Bronchial epithelial cell (primary cell): Measurements from ENCODE around the gene SMYD3. TPM values are rescaled to one million over a fixed set of nuclear protein-coding genes. Genes with fewer than 3 reads are reported as not detected.

Experiments used
- DNase-seq: peaks from one replicate; pipeline ENCODE4 v3.0.0-alpha.2; 2010; ENCODE audit warnings: low read depth
- FAIRE-seq: peaks from 2 replicates; lab custom pipeline; 2011; peaks lifted over from hg19 to GRCh38; lab: Jason Lieb, UNC
- H3K27me3 ChIP-seq: 2 replicates; pipeline ENCODE4 v1.5.1; 2011; ENCODE audit warnings: low read length; ENCODE audit not compliant: control insufficient read depth, insufficient read depth
- H3K36me3 ChIP-seq: 2 replicates; pipeline ENCODE4 v1.5.1; 2011; ENCODE audit warnings: low read length; ENCODE audit not compliant: control insufficient read depth, insufficient read depth
- H3K4me3 ChIP-seq: 2 replicates; pipeline ENCODE4 v1.5.1; 2011; ENCODE audit warnings: mild to moderate bottlenecking, low read depth, low read length, control low read depth
- CTCF ChIP-seq: IDR thresholded peaks from 2 replicates; pipeline ENCODE4 v1.5.1; 2011; ENCODE audit warnings: mild to moderate bottlenecking, moderate library complexity, low read length, control low read depth, inconsistent platforms; ENCODE audit not compliant: insufficient read depth, severe bottlenecking
- total RNA-seq: library from RNA; depleted of rRNA; stranded (reverse); fragments of >200 nt; gene quantifications from 2 replicates; pipeline ENCODE4 v1.2.1, GENCODE V29; 2014

SMYD3 gene
- total RNA-seq, 1 donor from 2014 or later: 17.4 TPM

- FAIRE-seq: no peak
- H3K36me3 ChIP-seq: no peaks in the 10 kb centered on the region
- no peak for TF ChIP-seq CTCF
Observed at GRCh38 chr1:246219508-246220030, 287.5 kb downstream of the SMYD3 start.

GRCh38 chr1:246218686-246219085 is 288.4 kb downstream of the SMYD3 start:
- DNase-seq (no peak), FAIRE-seq (no peak)
- no peaks in the 10 kb centered on the region for H3K36me3 ChIP-seq
- TF ChIP-seq CTCF: no peak
- H3K27me3 ChIP-seq: no peaks in the 10 kb centered on the region
- no peak overlapping the region for H3K4me3 ChIP-seq

More at GRCh38 chr1:246219508-246220030, 287.5 kb downstream of the SMYD3 start:
- Histone ChIP-seq H3K4me3 (no peak overlapping the region), H3K27me3 (no peaks in the 10 kb centered on the region)
- DNase-seq: peak; percentile 29

- Histone ChIP-seq H3K27me3 (no peaks in the 10 kb centered on the region), H3K4me3 (no peak overlapping the region), H3K36me3 (no peaks in the 10 kb centered on the region)
- DNase-seq (no peak), FAIRE-seq (no peak)
- TF ChIP-seq CTCF: no peak
Observed at GRCh38 chr1:246216906-246217305, 290.2 kb downstream of the SMYD3 start.

- no peaks in the 10 kb centered on the region for H3K36me3 ChIP-seq
- H3K4me3 ChIP-seq: no peak overlapping the region
- no peak for FAIRE-seq
- DNase-seq: no peak
- H3K27me3 ChIP-seq: no peaks in the 10 kb centered on the region
- no peak for TF ChIP-seq CTCF
Observed at GRCh38 chr1:246215510-246215903, 291.6 kb downstream of the SMYD3 start.

- no peak for TF ChIP-seq CTCF
- H3K4me3 ChIP-seq: no peak overlapping the region
- DNase-seq (peak; percentile 22), FAIRE-seq (no peak)
- no peaks in the 10 kb centered on the region for H3K27me3 ChIP-seq
- H3K36me3 ChIP-seq: no peaks in the 10 kb centered on the region
Observed at GRCh38 chr1:246214708-246215509, 292.2 kb downstream of the SMYD3 start.
